Stimulated activated CD4-positive, alpha-beta T cell treated with anti-CD3 and anti-CD28 coated beads, Interleukin-1b, Interleukin-23, amount 100 ng/mL, for 48 hours (primary cell): Measurements from ENCODE around the gene KRT86.
"Not testable (repeated sequence)": the region's sequence is repeated elsewhere in the genome, so short reads cannot be mapped to it uniquely, and the experiment has no call there.

Source experiments
- DNase-seq: peaks from one replicate; pipeline ENCODE4 v3.0.0-alpha.2; 2020

The KRT86 gene

DNA sequence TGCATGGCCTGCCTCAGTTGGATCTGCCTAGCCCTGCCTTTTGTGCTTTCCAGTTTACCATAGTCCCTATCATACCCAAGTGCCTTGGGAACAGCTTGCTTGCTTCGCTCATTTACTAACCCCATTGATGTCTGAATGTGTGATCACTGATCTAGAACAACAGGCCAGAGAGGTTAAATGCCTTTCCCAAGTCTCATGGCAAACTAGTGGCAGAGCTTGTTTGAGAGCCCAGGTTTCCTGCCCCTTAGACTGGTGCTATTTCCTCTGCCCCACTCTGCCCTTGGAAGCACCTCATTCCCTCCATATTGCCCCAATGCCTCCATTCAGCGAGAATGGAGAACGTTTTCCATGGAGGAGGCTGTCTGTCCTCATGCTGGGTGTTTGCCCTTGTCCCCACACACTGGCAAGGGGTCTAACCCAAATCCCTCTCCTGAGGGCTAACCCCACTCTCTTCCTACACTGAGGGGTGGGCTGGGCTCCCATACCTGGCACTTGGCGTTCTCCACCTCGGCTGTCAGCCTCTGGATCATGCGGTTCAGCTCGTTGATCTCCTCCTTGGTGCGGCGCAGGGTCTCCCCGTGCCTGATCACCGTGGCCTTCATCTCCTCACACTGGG lies 21.6 kb upstream of the KRT86 start:
- no peak for DNase-seq

DNA sequence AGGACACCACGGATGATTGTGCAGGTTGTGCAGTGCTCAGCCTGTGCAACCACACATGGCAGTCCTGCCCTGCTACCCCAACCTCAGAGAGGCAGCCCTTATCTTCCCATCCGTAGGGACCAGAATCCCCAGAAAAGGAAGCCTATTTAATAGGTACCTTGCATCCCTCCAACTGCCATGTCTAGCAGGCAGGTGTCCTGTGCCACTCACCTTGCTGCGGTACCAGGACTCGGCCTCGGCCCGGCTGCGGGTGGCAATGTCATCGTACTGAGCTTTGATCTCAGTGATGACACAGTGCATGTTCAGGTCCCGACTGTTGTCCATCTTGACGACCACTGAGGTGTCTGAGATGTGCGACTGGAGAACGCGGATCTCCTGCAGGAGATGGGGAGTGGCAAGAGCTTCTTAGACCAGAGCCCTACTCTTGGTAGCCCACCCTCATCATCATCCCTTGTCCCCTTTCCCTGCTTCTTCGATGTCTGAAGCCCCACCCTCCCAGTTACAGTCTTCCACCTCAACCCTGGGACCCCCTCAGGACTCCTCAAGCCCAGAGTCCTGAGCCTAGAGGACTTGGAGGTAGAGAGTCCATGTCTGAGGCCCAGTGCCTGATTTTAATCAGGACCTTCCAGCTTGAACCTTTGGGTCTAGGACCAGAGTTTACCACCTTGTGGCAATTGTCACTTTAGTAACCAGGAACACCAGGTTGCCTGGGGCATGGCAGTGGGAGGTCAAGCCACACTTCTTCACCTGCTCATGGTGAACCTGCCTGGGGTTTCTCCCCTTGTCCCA lies 20.9 kb upstream of the KRT86 start:
- no peak for DNase-seq

DNA sequence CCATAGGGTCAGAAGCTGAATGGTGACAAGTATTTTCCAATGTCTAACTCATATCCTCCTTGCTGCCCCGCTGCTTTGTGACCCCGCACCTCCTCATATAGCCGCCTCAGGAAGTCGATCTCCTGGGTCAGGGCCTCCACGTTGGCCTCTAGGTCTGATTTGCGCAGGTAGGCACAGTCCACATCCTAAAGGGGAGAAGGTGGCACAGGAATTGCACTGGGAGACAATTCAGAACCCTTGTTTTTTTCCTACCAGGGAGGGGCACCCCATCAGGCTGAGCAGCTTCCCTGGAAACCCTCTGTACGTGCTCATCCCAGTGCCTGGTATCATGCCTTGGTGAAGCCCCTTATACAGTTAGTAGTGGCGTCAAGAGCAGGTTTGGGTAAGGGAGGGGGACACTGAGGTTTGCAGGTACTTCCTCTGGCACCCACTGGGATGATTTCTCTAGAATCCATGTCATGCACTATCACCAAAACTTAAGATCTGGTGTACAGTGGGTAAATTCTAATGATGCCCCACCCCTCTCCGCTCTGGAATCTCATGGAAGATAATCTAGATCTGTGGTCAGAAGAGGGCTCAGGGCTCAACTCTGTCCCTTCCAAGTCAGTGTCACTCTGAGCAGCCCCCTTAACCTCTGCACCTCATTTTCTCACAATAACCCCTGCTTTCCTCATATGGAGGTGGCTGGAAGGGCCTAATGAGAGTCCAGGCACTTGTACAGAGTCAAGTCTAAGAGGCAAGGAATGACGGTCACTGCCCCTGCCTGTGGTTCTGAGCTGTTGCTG lies 20.1 kb upstream of the KRT86 start:
- no peak for DNase-seq

DNA sequence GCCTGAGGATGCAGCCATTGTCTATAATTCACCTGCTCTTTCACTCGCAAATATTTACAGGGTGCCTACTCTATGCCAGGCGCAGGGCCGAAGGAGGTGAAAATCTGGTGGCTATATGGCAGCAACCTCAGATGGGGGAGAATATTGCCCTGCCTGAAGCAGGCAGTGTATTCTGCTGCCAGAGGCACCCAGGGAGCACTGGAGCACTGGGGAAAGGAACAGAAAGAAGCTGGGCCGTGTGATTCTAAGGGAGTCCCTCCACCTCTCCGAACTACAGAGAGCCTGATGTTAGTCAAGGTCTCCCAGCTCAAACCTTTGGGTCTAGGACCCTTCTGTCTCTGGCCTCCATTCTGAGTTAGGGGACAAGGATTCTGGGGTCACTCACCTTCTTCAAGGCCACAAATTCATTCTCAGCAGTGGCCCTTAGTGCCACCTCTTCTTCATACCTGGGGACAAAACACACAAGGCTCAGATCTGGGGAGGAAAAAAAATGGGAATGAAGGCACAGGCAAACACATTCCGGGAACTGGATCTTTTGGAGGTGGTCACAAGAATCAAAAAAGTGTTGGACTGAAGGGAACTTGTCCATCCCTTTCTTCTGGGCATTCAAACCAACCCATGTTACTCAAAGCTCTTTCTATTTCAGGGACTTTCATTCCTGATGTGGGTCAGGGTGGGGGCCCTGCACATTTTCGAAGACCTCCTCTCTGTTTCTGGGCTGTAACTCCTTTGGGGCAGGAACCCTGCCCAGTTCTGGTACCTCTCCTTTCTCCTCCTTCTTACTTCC lies 19.3 kb upstream of the KRT86 start:
- DNase-seq, result no peak

DNA sequence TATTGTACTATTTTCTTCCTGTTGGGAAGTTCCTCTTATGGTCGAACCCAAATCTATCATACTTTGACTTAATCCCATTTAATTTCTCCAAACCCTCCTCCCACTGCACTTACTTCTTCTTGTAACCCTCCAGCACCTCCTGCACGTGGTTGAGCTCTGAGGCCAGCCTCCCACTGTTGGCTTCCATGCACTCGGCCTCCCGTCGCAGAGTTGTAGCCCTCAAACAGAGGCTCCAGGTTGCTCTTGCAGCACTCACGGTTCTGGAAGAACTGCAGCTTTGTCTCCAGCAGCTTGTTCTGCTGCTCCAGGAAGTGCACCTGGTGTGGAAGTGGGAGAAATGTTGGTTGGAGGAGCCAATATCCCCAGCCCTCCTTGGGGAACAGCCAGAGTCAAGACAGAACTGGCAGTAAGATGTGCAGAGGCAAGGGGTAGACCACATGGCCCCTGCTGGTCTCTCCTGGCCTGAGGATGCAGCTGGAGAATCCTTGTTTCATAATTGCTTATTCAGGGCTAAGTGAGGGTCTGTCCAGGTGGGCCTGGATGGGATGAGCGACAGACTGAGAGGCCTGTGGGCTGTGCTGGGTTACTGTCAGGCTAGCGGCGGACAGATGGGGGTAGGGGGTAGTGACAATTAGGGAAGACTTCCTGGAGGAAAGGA lies 18.4 kb upstream of the KRT86 start:
- DNase-seq, result no peak

DNA sequence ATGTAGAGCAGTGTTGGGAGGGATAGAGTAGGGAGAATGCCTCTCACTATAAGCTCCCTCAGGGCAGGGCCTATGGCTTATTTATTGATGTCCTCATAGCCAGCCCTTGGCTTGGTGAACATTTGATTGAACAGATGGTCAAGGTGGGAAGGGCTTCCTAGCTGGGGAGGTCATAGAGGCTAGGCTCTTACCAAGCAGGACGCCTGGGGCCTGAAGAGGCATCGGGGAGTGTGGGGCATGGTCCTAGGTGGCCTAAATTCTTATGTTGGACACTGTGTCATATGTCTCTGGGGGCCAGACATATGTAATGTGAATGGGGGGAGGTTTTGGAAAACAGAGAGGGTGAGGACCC lies 17.9 kb upstream of the KRT86 start:
- DNase-seq, result no peak

DNA sequence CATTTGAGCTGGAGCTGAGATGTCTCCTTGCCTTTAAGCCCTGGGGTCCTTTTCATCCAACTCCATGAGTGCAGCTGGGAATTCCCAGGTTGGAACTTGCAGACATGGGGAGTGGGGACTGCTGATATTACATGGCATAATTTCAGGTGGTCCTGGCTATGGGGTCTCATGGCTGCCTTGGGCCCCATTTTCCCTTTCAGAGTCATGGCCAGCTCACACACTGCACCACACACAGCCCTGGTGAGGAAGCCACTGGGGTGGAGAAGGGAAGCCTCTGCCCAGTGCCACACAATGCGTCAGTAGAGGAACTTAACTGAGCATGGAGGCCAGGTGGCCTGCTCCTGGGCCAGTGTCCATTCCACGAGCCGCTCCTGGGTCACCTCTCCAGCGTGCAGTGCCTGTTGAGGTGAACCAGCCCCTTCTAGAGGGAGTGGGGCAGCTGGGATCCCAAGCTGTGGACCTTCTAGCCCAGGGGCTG lies 17.3 kb upstream of the KRT86 start:
- DNase-seq, result no peak

DNA sequence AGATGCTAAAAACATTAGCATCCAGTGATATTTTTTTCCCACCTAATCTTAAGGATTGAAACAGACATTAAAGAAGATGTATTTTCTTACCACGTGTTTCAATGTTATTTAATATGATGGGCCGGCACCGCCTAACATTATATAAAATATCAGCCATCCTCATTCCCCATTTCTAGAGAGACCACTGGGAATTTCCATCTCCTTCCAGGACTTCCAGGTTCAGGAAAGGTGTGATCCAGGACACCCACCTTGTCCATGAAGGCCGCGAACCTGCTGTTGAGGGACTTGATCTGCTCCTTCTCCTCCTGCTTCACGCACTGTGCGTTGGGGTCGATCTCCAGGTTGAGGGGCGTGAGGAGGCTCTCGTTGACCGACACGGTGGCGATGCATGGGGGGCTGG lies 16.5 kb upstream of the KRT86 start:
- DNase-seq, result not testable (repeated sequence)

DNA sequence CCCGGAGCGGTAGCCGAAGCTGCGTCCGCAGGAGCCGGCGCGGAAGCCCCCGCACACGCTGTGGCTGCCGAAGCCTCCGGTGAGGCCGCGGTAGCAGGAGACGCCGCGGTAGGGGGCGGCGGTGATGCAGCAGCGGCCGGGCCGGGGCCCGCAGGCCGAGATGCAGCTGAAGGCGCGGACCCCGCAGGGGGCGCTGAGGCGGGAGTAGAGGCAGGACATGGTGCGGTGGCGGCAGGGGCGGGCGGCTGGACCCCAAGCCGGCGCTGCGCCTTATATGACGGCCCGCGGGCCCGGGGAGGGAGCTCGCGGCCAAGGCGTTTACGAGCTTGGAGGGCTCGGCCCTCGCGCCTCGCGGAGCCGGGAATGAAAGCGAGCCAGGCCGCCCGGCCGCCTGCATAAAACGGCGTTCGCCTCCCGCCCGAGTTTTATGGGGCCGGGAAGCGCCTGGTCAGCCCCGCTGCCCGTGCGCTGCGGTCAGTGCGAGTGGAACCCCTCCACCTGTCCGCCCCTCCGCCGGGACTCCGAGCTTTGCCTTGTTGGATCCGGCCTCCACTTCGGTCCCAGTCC lies 16.0 kb upstream of the KRT86 start:
- DNase-seq, result no peak

DNA sequence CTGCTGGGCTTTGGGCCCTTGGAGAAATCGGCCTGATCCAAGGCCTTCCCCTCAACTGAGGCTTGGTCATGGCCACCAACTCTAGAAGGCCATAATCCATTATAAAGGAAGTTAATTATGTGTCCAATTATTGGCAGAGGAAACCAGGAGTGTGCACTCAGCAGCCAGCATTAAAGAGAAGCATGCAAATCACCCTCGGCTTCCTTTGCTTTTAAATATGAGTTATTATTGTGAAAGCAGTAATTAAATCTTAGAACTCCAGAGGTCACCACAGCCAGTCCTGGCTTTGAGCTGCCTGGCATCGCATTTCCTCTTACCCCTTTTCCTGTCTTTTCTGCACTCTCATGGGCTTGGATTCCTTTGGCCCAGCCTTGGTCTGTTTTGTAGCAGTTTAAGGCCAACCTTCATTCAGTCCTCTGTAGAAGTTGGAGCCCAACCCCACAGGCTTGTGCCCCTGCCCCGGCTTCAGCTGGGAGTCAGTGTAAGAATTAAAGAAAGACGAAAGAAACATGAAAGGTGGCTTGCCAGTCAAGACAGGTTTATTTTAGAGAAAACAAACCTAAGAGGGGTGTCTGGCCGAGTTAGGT lies 14.7 kb upstream of the KRT86 start:
- no peak for DNase-seq

DNA sequence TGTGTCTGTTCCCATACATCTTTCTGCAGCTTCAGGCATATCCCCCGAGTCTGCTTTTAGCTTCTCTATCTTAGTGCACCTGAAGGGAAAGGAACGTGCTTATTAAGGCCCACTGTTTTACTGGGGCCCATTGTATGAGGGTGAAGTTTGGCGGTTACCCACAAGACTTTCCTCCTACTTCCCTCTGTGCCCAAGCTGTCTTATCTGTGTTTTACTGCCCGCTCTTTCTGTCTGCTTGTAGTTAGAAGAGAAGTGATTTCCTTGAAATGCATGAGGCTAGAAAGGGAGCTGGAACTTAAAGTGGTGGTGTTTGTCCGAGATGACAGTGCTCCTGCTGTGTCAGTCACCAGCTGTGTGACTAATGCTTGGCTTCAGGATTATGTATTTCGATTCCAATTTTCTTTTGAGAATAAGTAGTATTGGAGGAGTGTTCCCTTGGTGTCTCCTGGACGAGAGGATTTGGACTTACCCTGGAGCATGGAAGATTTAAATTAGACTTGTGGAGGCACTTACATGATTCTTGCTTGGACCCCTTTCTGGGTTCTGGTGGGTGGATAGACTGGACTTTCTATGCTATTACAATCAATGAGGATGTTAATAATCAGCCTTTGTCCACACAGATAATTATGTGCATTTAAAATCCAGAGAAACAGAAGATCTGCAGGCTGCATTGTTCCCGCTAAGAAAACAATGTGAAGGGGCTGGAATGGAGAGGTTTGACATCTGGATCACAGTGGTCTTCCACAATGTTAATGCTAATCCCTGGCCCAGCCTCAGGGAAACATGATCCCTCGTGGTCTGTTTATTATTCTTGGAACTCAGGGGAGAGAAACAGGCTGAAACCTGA lies 13.9 kb upstream of the KRT86 start:
- no peak for DNase-seq

DNA sequence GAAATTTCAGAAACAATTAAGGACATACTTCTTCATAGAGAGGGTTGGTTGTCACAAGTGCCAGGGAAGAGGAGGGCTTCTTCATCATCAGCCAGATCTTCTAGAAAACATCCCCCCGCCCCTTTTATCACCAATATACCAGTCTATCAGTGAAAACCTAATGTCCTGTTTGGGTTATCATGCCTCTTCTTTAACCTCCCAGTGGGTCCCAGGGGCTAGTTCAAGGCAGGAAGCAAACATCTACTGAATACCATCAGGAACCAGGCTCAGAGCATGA lies 13.3 kb upstream of the KRT86 start:
- no peak for DNase-seq

DNA sequence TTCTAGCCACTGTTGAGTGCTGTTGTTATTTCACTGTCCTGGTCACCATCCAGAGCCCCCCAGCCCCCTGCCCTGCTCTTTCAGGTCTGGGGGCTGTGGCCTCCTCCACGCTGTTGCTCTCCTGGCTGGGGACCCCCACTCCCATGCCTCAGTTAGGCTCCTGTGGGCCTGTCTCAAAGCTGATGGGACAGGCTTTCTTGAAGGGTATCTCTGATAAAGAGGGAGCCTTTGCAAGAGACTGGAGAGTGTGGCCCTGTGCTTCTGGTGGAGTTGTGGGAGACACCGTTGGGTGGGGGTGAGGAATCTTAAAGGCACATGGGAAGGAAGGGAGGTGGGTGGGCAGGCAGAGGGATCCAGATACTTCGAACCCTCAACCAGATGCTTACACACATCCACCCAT lies 12.2 kb upstream of the KRT86 start:
- no peak for DNase-seq

DNA sequence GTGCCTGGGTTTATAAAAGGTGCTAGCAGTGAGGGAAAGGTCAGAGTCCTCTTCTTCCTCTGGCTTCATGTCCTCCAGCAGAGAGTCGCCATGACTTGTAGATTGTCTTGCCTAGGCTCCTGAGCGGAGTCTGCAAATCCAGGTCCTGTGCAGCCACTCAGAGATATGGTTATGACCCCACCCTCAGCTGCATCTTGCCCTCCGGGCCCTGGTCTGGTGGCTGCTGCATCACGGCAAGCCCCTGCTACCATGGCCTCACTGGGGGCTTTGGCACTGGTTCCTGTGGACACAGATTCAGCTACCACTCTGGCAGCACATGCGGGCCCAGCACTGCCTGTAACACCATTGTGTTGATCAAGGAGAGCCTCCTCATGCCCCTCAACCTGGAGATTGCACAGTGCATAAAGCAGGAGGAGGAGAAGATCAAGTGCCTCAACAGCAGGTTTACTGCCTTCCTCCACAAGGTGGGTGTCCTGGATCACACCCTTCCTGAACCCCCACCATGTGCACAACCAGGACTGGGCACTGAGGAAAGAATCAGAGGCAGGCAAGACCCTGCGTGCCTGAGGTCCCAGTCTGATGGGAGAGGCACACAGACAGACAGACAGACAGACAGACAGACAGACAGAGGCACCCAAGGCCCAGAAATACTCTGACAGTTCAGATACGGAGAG lies 10.5 kb upstream of the KRT86 start:
- no peak for DNase-seq

DNA sequence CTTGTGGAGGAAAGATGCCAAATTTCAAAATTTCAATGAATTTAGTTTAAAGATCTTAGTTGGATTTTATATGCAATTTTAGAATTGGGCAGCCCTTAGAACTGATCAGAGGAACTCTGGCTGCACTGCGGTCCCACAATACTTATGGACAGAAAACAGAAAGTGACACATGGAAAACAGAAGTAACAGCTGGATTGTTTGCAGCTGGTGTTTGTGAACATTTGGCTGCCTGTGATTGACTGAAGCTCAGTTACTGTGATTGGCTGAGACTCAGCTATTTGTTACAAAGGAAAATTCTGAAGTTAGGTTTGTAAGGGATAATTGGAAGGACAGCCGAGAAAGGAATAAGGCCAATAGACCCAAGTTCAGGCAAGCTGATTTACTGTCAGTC lies 10.0 kb upstream of the KRT86 start:
- DNase-seq, result no peak

DNA sequence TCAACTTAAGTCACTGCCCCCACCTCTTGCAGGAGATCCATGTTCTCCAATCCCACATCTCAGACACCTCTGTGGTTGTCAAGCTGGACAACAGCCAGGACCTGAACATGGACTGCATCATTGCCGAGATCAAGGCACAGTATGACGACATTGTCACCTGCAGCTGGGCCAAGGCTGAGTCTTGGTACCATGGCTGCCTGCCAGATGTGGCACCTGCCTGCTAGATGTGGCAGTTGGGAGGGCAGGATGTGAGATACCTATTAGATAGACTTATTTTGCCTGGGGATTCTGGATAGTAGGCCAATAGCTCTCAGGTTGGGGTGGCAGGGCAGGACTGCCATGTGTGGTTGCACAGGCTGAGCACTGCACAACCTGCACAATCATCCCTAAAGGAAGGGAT lies 7.9 kb upstream of the KRT86 start:
- no peak for DNase-seq

DNA sequence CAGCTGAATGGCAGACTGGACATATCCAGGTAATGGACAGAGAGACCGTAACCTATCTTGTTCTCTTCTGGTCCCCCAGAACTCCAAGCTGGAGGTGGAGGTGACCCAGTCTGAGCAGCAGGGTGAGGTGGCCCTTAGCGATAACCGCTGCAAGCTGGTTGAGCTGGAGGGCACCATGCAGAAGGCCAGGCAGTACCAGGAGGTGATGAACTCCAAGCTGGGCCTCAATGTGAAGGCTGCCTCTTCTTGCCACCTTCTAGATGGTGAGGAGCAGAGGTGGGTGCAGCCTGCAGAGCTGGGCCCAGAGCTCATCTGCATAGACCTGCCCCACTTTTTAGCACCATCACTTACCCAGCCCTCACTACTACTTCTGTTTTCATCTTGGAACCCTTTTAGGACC lies 7.2 kb upstream of the KRT86 start:
- DNase-seq, result no peak

DNA sequence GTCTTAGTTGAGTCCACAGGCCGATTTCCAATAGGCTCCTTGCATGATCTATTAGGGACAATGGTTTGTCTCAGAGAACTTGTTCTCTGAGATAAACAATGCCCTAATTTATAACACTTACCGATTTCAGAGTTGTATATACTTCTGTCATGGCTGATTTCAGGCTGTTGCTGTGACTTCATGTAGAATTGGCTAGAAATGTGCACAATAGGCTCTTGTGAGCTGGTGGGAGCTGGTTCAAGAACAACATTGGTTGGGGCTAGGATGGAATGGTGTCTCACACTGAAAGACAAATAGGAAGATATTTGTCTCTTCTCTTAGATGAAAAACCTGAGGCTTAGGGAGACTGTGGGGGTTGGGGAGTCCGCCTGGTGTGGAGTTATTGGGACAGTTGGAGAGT lies 6.7 kb upstream of the KRT86 start:
- no peak for DNase-seq

DNA sequence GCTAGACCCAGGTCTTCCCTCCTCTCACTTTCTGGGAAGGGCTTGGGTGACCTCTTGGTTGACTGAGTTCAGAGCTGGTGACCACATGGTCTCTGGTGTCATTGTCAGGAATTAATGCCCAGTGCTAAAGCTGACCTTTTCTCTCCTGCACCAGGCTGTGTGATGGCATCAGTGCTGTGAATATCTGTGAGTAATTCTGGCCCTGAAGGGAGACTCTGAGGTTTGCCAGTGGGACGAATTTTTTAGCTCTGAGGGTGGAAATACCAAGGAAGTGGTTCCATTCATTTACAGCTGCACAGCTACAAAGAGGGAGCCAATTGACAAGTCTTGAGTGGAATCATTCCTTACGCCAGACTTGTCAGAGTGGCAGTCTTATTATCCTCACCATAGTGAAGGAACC lies 6.2 kb upstream of the KRT86 start:
- no peak for DNase-seq

DNA sequence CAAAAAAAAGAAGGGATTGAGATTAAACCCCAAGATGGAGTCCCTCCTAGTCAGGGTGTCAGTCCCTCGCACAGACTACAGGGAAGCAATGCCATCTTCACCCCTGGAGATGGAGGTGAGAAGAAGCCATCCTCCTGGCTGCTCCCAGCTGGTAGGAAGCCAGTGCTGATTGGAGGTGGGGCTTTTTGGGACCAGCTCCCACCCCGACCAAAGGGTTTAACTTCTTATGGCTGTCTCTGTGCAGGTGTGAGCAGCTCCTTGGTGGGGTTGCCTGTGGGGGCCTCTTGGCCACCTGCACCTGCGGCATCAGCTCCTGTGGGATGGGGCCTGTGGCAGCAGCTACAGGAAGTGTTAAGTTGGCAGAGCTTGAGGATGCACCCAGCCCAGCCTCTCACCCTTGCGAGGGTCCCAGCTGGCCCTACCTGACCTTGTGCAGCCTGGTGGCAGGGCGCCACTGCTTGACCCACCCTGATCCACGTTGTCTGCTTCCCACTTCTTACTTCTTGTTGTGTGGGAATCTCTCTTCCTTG lies 3.8 kb upstream of the KRT86 start:
- no peak for DNase-seq
